Ishikawa (cell line): ENCODE results near the gene SNX32.

ENCODE experiments used
- CEBPB ChIP-seq: IDR thresholded peaks from 2 replicates; pipeline ENCODE4 v1.6.1; 2012
- CREB1 ChIP-seq: IDR thresholded peaks from 2 replicates; pipeline ENCODE4 v1.6.1; 2012; ENCODE audit warnings: low read depth
- EGR1 ChIP-seq: IDR thresholded peaks from 2 replicates; pipeline ENCODE4 v1.6.1; 2012
- FOXM1 ChIP-seq: IDR thresholded peaks from 2 replicates; pipeline ENCODE4 v1.6.1; 2012; ENCODE audit warnings: low read depth, borderline replicate concordance
- RAD21 ChIP-seq: IDR thresholded peaks from 2 replicates; pipeline ENCODE4 v1.6.1; 2012; ENCODE audit warnings: low read depth

DNA sequence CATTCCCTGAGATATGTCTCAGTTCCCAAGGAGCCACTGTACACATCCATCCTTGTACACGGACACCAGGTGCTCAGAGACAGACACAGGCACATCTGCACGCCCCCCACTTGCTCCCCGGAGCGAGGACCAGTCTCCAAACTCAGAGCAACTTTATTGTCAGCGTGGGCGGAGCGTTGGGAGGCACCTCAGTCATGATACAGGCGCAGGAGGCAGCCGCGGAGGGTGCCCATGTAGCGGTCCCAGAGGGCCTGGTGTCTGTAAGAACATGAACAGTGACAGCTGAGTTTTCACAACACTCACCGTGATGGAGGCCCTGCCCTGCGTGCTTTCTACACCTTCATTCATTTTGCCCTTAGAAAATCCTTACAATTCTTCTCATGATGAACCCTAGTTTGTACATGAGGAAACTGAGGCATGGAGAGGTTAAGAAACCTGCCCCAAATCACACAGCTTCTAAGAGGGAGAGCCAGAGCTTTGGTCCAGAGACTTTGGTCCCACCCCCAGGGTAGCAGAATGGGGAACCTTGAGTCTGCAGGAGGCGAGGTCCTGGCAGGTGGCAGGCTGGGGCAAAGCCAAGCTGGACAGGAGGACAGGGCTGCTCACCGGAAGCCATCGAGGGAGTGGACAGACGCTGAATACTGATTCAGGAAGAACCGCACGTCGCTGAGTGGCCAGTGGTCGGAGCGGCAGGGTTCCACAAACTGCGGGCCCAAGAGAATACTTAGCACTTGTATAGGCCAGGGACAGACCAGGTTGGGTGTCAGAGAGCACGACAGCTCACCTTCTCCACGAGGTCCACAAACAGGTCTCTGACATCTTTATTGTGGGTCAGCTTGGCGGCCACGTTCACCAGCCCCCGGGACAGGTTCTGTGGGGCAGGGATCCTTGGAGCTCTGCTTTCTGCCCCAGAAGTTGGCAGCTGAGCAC is 50.3 kb downstream of the SNX32 start:
- TF ChIP-seq FOXM1 (no peak), EGR1 (no peak), CEBPB (no peak), RAD21 (no peak), CREB1 (no peak)
